ENCODE data around the gene TPT1.

TPT1 gene

DNA sequence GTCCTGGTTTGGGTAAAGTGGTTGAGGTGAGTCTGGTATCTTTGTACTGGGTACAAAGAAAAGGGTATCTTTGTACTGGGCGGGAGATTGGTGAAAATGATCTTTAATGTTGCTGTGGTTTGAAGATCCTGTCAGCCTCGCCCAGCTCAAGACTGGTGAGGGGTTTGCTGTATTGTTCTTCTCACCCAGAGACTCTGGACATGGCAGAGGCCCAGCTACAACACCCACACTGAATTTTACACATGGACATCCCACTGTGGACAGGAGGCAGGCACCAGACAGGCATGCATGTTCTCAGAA lies 42.8 kb downstream of the TPT1 start:
- TF ChIP-seq YY1 (IDR thresholded peaks at IDR 0.05; ENCODE audit: insufficient read depth, insufficient read length) (no peak), SUZ12 (IDR thresholded peaks at IDR 0.05; ENCODE audit: extremely low read depth, insufficient read depth, insufficient read length) (no peak), ZNF274 (IDR thresholded peaks at IDR 0.05; ENCODE audit: low read depth, low read length) (no peak)
- DNase-seq (ENCODE audit: low read depth, low spot score) = no peak
- Histone ChIP-seq H3K36me3 (ENCODE audit: insufficient read depth, insufficient read length, low read length) (no peaks in the 10 kb centered on the region), H3K4me3 (ENCODE audit: insufficient read length, low read depth) (no peak overlapping the region), H3K27me3 (ENCODE audit: insufficient read depth, insufficient read length) (no peaks in the 10 kb centered on the region), H3K9ac (ENCODE audit: insufficient read length, low read depth) (no peak overlapping the region), H3K4me1 (ENCODE audit: insufficient read depth, insufficient read length) (peaks cover 6% of the 10 kb centered on the region), H3K9me3 (ENCODE audit: insufficient read depth, low read length) (no peaks in the 10 kb centered on the region)

DNA sequence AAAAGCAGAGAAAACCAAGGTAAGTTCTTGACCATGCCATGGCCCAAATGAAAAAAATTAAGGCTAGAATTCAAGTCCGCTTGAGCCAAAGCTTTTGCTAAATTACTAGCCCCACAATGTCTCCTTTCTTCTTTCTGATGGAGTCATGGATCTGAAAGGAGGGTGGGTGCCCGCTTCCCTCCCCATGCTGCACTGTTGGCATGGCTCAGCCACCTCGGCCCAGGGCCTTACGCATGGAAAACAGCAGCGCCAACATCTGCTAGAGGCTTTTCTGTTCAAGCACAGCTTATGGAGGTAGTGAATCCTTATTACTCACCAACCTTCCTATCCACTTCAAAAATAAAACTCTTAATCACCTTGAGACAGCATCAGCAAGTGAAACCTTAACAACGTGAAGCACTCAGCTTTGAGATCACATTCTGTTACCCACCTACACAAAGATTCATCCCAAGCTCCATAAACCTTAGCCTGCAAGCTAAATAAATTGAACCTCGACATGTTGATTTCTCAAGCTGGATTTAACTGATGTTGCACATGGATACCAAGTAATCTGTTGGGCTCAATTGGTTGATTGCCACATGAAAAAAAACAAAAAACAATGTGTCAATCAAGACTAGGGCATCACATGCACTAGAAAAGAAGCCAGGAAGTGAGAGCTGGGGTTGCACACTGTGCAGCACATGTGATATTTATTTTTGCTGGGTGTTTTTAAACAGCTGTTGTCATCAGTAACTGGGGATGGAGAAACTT lies 43.4 kb downstream of the TPT1 start:
- no peak for DNase-seq (ENCODE audit: low read depth, low spot score)
- H3K9me3 ChIP-seq (ENCODE audit: insufficient read depth, low read length) = no peaks in the 10 kb centered on the region

DNA sequence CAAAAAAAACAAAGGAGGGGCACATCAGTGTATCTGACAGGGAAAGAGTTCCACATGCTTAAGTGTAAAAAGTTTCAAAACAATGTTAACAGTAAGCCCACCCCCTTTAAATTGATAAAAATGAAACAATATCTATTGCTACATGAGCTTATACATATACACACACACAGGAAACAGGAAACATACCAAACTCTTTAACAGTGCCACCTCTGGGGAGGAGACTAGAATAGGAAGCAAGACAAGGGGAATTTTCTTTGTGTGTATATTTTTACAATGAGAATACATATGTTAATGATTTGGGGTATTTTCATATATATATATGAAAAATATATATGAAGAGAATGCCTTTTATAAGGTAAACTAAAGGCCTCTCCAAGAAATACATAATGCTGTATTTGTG lies 44.7 kb downstream of the TPT1 start:
- Histone ChIP-seq H3K27me3 (ENCODE audit: insufficient read depth, insufficient read length) (no peaks in the 10 kb centered on the region), H3K9ac (ENCODE audit: insufficient read length, low read depth) (no peak overlapping the region), H3K36me3 (ENCODE audit: insufficient read depth, insufficient read length, low read length) (no peaks in the 10 kb centered on the region), H3K4me1 (ENCODE audit: insufficient read depth, insufficient read length) (peaks cover 3% of the 10 kb centered on the region), H3K4me3 (ENCODE audit: insufficient read length, low read depth) (no peak overlapping the region), H3K9me3 (ENCODE audit: insufficient read depth, low read length) (no peaks in the 10 kb centered on the region)
- no peak for DNase-seq (ENCODE audit: low read depth, low spot score)
- no peak for TF ChIP-seq ZNF274 (IDR thresholded peaks at IDR 0.05; ENCODE audit: low read depth, low read length)

More for the DNA sequence above, 43.4 kb downstream of the TPT1 start:
- Histone ChIP-seq H3K27me3 (ENCODE audit: insufficient read depth, insufficient read length) (no peaks in the 10 kb centered on the region), H3K36me3 (ENCODE audit: insufficient read depth, insufficient read length, low read length) (no peaks in the 10 kb centered on the region), H3K9ac (ENCODE audit: insufficient read length, low read depth) (no peak overlapping the region), H3K4me1 (ENCODE audit: insufficient read depth, insufficient read length) (peaks cover 6% of the 10 kb centered on the region), H3K4me3 (ENCODE audit: insufficient read length, low read depth) (no peak overlapping the region)
- no peak for TF ChIP-seq ZNF274 (IDR thresholded peaks at IDR 0.05; ENCODE audit: low read depth, low read length)
- TF ChIP-seq SUZ12 (IDR thresholded peaks at IDR 0.05; ENCODE audit: extremely low read depth, insufficient read depth, insufficient read length) = no peak
- TF ChIP-seq YY1 (IDR thresholded peaks at IDR 0.05; ENCODE audit: insufficient read depth, insufficient read length) = no peak

DNA sequence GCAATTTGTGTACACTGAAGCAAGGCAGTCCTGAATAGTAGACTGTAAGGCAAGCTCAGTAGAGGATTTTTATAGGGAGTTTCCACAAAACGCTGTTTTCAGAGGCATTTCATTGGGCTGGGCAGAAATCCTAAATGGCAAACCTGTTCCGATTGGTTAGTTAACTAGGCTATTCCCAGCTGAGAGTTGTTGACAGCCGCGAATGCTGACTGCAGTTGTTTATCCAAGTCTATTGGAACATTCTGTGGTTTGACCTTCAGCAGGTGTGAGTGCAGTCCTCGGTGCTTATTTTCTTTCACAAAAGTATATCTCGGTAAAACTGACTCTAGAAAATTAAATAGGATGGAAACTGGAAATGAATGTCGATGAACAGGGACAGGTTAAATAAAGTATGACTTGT lies 45.4 kb downstream of the TPT1 start:
- DNase-seq (ENCODE audit: low read depth, low spot score) = no peak
- no peaks in the 10 kb centered on the region for H3K9me3 ChIP-seq (ENCODE audit: insufficient read depth, low read length)
- H3K27me3 ChIP-seq (ENCODE audit: insufficient read depth, insufficient read length) = no peaks in the 10 kb centered on the region
- H3K9ac ChIP-seq (ENCODE audit: insufficient read length, low read depth) = no peak overlapping the region
- no peak overlapping the region for H3K4me3 ChIP-seq (ENCODE audit: insufficient read length, low read depth)
- no peaks in the 10 kb centered on the region for H3K36me3 ChIP-seq (ENCODE audit: insufficient read depth, insufficient read length, low read length)
- peaks cover 3% of the 10 kb centered on the region for H3K4me1 ChIP-seq (ENCODE audit: insufficient read depth, insufficient read length)
- no peak for TF ChIP-seq YY1 (IDR thresholded peaks at IDR 0.05; ENCODE audit: insufficient read depth, insufficient read length)
- no peak for TF ChIP-seq SUZ12 (IDR thresholded peaks at IDR 0.05; ENCODE audit: extremely low read depth, insufficient read depth, insufficient read length)
- TF ChIP-seq ZNF274 (IDR thresholded peaks at IDR 0.05; ENCODE audit: low read depth, low read length) = no peak

DNA sequence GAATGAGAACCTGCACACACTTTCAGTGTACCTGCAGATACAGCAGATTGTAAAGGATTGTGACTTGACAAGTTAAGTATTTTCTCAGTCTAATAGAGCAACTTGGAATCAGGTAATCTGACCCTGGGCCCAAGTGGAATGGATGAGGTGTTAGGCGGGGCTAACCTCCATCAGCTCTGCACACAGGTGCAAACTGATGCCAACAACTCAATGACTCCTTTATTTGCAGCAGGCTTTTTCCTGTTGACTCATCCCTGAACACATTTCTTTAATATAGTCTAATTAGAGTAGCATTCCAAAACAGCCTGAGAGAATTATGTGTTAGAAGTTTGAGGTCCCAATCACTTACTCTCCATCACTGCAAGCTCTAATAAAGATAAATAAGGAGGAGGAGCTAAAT lies 48.8 kb downstream of the TPT1 start:
- TF ChIP-seq SUZ12 (IDR thresholded peaks at IDR 0.05; ENCODE audit: extremely low read depth, insufficient read depth, insufficient read length) (no peak), ZNF274 (IDR thresholded peaks at IDR 0.05; ENCODE audit: low read depth, low read length) (no peak), YY1 (IDR thresholded peaks at IDR 0.05; ENCODE audit: insufficient read depth, insufficient read length) (no peak)
- Histone ChIP-seq H3K4me1 (ENCODE audit: insufficient read depth, insufficient read length) (no peaks in the 10 kb centered on the region), H3K4me3 (ENCODE audit: insufficient read length, low read depth) (no peak overlapping the region), H3K36me3 (ENCODE audit: insufficient read depth, insufficient read length, low read length) (peaks cover 6% of the 10 kb centered on the region), H3K9me3 (ENCODE audit: insufficient read depth, low read length) (no peaks in the 10 kb centered on the region), H3K9ac (ENCODE audit: insufficient read length, low read depth) (no peak overlapping the region), H3K27me3 (ENCODE audit: insufficient read depth, insufficient read length) (no peaks in the 10 kb centered on the region)
- DNase-seq (ENCODE audit: low read depth, low spot score) = no peak

DNA sequence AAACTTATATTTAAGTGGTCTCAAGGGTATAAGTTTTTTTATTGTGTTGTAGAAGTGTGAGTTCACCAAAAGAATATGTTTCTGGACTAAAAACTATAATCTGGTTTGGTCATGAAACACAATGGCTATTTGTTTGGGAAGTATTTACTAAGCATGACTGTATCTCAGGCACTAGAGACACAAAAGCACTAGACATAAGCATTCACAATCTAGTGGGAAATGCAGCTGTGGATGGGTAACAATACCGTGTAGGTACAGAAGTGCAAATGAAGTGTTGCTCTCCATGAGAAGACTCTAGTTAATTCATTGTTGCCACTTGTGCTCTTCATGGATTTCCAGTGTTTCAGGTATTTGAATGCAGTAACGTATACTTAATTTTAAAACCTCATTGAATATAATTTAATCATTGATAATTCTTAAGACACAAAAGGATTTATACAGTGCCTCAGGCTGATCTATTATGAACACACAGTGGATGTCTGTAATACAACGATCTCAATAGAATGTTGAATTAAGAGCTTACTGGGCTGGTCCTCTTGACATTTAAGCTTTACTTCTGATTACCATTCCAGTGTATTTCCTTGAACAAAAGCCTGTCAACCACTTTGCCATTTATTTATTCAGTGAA lies 50.9 kb downstream of the TPT1 start:
- H3K9me3 ChIP-seq (ENCODE audit: insufficient read depth, low read length) = no peaks in the 10 kb centered on the region
- no peaks in the 10 kb centered on the region for H3K4me1 ChIP-seq (ENCODE audit: insufficient read depth, insufficient read length)
- TF ChIP-seq ZNF274 (IDR thresholded peaks at IDR 0.05; ENCODE audit: low read depth, low read length) = no peak
- TF ChIP-seq YY1 (IDR thresholded peaks at IDR 0.05; ENCODE audit: insufficient read depth, insufficient read length) = no peak
- no peak for TF ChIP-seq SUZ12 (IDR thresholded peaks at IDR 0.05; ENCODE audit: extremely low read depth, insufficient read depth, insufficient read length)
- H3K36me3 ChIP-seq (ENCODE audit: insufficient read depth, insufficient read length, low read length) = peaks cover 9% of the 10 kb centered on the region
- H3K4me3 ChIP-seq (ENCODE audit: insufficient read length, low read depth) = no peak overlapping the region
- H3K27me3 ChIP-seq (ENCODE audit: insufficient read depth, insufficient read length) = no peaks in the 10 kb centered on the region
- no peak for DNase-seq (ENCODE audit: low read depth, low spot score)
- no peak overlapping the region for H3K9ac ChIP-seq (ENCODE audit: insufficient read length, low read depth)

All from NT2/D1 (cell line).